EL (cell line): ENCODE results near the gene HPRT1.

Source experiments
- DNase-seq: peaks from one replicate; pipeline ENCODE4 v3.0.0-alpha.2; 2016

Gene HPRT1

DNA sequence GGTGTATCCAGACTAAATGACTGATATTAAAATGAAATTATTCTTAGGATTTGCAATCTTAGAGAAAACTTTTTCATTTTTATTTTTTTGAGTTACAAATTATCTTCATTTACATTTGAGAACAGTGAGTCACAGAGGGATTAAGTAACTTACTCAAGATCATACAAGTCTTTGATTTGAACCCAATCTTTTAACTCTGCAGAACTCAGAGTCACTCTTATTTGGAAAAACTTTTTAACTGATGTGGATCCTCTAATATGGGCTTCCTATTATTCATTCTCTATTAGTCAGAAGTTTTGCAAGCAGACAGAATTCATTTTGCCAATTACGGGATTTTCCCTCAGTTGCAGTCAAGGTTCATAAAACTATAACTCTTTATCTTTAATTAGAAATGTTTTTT lies 20.1 kb downstream of the HPRT1 start:
- peak; percentile 21 for DNase-seq

DNA sequence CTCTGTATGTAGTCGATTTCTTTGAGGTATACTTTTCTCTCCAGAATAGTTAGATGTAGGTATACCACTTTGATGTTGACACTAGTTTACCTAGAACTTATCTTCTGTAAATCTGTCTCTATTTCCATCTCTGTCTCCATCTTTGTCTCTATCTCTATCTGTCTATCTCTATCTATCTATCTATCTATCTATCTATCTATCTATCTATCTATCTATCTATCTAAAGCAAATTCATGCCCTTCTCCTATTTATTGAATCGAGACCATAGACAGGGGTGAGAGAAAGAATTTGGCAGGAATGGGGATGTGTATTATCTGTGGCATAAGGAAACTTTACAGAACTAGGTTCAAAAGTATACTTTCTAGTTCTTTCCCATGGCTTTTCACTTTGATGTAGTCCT lies 21.4 kb downstream of the HPRT1 start:
- DNase-seq: no peak

DNA sequence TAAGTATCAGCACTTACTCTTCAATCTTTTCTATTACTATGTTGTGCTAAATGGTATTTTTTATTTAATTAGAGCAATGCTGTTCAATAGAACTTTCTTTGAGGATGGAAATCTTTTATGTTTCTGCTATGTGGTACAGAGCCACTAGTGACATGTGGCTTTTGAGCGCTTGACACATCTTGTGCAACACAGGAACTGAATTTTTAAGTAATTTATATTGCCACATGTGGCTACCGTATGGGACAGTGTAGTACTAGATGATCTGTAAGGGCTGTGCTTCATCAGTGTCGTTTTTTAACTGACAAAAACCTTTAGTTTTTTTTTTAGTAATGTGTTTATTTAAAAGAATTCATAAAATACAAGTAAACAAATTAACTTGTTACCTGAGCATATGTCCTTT lies 22.4 kb downstream of the HPRT1 start:
- no peak for DNase-seq

DNA sequence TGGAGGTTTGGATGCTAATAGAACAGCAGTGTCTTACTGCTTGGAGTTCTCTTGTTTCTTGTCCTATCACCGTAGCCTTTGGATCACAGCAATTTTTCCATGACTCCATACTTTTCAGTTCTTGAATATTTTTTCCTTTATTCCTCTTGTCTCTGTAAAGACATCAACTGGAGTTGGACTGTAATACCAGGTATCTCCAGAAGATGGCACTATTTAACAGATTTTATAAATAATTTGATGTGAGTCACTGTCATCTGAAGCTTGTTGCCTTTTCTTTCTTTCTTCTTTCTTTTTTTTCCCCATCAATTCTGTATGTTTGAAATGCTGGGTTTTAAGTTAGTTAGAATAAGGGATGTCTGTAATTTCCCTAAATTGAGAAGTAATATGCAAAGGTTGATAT lies 24.1 kb downstream of the HPRT1 start:
- peak; percentile 52 for DNase-seq

DNA sequence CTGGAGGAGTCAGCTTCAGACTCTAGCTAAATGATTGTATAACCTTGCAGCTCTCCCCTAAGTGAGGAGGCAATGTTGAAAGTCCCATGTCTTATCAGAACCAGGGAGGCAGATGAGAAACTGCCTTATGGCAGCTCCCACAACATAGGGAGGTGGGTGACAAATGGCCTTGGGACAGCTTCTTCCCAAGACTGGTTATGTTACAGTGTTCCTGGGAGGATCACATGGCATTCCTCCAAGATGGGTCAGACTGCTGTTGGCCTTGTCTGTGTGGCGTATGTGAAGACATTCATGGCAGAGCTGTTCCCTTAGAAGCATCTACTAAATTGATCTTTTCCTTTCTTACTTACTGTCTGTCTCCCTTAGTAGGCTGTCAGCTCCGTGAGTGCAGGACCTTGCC lies 42.0 kb downstream of the HPRT1 start:
- DNase-seq: no peak

DNA sequence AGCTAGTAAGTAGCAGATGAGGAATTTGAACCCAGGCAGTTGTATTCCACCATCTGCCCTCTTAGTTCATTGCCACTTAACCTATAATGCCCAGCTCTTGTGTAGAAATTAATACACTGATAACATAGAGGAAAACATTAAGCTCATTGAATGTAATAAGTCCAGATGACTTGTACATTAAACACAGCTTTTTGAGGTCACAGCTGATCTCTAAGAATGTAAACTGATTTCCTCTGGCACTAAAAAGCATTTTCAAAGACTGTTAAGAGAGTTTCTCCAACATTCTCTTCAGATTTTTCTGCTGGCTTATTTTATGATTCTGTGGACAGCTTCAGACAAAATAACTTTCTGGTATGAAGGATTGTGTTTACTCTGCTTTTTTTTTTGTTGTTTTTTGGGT lies 42.7 kb downstream of the HPRT1 start:
- DNase-seq: no peak

DNA sequence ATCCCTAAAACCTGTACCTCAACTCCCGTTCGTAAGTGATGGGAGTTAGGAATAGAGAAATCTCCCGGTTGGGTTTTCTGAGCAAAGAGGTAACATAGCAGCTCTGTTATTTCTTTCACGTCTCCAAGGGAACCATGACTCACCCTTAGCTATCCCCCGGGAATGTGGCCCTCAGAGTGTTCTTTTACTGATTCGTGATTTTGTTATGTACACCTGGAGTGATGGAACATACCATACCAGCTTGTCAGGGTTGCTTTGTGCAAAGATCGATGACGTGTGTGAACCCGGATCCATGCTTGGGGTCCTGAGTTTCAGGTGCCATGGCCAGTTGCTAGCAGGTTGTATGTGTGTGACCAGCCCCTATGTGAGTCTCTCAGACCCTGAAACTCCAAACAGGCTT lies 52.6 kb downstream of the HPRT1 start:
- DNase-seq: peak; percentile 78

DNA sequence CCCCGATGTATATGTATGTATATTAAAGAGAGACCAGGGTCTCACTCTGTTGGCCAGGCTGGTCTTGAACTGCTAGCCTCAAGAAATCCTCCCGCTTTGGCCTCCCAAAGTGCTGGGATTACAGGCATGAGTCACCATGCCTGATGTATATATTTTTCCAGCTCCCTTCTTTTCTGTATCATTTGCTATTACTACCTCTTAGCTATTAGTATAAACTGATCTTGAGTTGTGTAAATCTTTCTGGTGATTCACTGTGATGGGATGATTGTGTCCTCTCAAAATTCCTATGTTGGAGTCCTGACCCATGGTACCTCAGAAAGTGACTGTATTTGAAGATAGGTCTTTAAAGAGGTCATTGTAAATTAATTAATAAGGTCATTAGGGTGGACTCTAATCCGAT lies 53.1 kb downstream of the HPRT1 start:
- peak; percentile 12 for DNase-seq

DNA sequence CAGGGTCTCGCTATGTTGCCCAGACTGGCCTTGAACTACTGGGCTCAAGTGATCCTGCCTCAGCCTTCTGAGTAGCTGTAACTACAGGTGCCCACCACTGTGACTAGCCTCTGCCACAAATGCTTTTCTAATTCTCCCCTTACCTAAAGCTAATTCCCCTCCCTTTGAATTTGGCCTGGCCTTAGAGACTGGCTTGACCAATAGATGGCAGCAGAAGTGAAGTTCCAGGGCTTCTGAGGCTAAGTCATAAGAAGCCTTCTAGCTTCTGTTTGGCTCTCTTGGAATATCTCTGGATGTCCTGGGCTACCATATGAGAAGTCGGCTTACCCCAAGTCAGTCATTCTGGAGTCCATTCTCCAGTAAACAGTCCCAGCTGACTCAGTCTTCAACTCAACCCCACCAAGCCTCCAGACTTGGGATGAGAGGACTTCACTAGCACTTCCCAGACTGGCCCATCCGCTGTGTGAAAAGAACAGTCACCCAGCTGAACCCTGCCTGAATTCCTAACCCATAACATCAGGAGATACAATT lies 61.0 kb downstream of the HPRT1 start:
- DNase-seq: peak; percentile 72

DNA sequence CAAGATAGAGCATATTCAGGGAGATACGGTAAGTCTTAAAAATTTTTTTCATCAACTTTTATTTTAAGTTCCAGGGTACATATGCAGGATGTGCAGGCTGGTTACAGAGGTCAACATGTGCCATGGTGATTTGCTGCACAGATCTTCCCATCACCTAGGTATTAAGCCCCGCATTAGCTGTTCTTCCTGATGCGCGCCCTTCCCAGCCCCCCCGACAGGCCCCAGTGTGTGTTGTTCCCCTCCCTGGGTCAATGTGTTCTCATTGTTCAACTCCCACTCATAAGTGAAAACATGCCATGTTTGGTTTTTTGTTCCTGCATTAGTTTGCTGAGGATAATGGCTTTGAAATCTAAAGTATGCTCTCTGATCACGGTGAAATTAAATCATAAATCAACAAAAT lies 64.2 kb downstream of the HPRT1 start:
- DNase-seq: no peak

DNA sequence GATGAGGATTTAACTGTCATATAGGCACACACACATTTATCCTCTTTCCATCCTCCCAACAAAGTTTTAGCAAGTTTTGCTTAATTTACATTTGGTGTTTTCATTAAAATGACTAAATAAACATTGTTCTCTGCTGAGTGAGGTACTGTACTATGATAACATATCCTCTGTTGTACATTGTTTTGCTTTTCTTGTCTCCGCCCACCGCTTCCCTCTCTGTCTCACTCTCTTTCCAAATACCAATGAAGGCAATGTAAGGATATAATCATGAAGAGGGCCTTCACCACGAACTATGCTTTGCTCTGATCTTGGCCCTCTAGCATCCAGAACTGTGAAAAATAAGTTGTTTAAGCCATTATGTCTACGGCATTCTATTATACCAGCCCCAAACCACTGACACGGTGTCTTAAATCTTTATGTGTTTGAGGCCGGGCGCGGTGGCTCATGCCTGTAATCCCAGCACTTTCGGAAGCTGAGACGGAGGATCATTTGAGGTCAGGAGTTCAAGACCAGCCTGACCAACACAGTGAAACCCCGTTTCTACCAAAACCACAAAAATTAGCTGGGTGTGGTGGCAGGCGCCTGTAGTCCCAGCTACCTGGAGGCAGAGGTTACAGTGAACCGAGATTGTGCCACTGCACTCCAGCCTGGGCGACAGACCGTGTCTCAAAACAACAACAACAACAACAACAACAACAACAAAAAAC lies 65.3 kb downstream of the HPRT1 start:
- peak; percentile 30 for DNase-seq

DNA sequence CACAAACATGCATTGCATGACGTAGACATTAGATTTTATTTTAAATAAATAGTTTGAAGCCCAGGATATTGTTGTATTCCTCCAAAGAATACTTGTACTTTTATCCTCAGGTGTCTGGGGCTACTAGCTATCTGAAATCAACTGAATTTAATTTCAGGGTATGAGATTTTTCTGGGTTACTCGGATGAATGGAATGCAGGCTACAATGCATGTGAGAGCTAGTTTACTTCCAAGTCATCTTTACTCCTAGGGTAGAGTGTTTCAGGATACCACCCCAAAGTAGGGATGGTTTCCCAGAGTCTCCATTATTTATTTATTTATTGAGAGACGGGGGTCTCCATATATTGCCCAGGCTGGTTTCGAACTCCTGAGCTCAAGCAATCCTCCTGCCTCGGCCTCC lies 66.4 kb downstream of the HPRT1 start:
- DNase-seq: peak; percentile 53

DNA sequence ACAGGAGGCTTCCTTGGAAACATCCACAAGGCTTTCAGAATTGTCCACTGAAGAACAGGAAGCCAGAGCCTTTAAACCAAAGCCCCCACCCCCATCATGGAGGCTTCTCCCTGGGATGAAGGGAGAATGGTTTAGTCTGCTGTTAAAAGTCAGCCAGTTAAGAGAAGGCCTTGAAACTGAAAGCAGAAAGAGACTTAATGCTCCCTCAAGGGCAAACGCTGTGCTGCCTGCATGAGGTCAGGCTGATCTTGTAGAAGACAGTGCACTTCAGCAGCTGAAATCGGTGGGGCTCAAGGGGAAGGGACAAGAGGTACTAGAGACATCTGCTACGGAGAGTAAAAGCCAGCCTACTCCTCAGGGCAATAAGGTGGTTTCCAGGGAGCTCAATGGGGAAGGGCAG lies 69.0 kb downstream of the HPRT1 start:
- no peak for DNase-seq

DNA sequence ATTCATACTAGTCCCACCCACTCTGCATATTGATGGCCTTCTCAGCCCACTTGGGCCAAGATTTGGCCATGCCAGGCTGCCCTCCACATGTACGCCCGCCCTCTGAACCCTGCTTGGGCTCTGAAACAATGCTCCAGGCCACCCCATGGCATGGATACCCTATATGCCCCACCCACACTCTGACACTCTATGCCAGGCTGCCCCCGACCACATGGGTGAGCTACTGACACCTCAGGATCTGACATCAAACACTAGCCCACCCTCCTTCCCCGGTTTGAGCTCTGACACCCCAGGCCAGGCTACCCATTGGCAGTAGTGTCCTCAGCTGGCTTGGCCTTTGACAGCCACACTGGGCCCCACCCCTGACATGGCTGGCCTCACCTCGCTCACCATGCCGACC lies 69.5 kb downstream of the HPRT1 start:
- no peak for DNase-seq

DNA sequence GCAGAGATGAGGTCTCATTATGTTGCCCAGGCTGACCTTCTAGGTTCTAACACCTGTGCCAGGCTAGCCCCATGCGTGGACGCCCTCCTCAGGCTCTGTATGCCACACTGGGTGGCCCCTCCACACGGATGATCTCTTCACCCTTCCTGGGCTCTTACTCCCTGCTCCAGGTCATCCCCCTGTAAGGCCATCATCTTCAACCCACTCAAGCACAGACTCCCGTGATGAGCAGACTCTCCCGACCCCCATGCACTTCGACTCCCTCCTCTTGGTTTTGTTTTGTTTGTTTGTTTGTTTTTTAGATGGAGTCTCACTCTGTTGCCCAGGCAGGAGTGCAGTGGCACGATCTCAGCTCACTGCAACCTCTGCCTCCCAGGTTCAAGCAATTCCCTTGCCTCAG lies 70.9 kb downstream of the HPRT1 start:
- DNase-seq: no peak

DNA sequence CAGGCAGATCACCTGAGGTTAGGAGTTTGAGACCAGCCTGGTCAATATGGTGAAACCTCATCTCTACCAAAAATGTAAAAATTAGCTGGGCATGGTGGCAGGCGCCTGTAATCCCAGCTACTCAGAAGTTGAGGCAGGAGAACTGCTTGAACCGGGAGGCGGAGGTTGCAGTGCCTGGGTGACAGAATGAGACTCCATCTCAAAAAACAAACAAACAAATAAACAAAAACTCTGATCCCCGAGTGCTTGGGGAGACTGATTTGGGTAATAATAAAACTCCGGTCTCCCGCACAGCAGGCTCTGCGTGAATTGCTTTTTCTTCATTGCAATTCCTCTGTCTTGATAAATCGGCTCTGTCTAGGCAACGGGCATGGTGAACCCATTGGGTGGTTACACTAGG lies 73.4 kb downstream of the HPRT1 start:
- DNase-seq: no peak

DNA sequence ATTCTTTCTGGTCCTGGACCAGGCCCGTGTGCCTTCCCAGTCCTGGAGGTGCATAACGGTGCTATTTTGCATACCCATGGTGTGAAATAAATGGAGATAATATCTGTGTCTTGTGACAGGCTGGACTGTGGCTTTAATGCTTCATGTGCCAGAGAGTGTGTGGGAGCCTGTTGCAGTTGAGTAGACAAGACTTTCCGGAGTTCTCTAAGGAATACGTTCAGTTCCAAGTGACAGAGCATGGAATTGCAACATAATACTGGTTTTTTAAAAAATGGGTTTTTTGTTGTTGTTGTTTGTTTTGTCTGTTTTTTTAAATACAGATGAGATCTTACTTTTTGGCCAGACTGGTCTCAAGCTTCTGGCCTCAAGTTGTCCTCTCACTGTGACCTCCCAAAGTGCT lies 74.0 kb downstream of the HPRT1 start:
- DNase-seq: no peak

DNA sequence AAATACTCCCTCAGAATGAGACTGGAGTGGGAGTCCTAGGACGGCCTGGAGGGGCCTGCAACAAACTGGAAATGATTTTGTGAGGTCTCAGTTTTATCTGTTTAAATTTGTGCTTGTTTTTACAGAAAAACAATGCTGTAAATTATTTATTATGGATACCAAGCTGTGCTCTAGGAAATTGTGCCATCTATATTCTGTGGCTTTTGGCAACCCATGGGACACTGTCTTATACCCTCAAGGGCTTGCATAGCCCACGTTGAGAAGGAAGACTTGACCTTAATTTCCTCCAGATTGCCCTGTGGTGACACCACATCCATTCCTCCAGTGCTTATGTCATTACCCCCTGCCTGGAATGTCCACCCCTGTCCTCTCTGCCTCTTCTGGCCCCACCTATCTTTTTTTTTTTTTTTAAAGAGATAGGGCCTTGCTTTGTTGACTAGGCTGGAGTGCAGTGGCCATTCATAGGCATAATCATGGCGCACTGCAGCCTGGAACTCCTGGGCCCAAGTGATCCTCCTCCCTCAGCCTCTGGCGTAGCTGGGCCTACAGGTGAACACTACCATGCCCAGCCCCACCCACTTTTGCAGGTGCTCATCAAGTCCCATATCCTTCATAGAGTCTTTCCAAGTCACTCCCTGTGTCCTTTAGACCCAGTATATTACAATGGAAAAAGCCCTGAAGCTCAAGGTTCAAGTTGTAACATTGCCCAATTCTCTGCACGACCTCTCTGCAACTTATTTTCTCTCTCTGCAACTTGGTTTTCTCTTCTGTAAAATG lies 77.4 kb downstream of the HPRT1 start:
- peak; percentile 92 for DNase-seq

DNA sequence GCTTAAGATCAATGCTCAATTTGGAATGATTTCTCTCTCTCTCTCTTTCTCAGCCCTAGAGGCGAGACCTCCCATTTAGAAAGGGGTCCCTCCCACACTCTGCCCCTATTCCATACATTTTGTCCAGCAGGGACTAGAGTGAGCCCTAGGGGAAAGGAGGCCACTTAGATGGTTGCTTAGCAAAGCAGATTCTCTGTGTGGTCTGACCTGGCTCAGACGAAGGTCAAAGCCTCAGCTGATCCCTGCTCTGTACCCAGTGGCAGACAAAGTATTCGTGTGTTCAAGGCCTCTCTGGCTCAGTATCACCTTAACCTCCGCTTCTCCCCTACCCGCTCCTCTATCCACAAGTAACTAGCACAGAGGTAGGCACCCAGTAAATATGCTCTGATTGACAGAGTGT lies 78.4 kb downstream of the HPRT1 start:
- no peak for DNase-seq

DNA sequence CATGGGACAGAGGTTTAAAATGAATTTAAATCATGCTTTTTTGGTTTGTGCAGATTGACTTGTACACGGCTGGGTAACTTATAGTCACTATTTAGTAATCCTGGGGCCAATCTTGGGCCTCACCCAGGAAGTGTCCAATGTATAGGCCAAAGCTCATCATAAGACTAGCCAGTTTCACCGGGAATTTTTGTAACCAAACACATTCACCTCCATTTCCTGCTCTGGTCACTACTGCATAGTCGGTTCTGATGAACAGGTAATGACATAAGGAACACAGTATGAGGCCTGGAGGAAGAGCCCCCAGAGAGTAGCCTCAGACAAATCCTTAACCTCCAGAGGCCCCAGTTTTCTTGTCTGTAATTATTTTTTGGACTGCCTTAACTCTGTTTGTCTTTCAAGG lies 81.9 kb downstream of the HPRT1 start:
- no peak for DNase-seq

DNA sequence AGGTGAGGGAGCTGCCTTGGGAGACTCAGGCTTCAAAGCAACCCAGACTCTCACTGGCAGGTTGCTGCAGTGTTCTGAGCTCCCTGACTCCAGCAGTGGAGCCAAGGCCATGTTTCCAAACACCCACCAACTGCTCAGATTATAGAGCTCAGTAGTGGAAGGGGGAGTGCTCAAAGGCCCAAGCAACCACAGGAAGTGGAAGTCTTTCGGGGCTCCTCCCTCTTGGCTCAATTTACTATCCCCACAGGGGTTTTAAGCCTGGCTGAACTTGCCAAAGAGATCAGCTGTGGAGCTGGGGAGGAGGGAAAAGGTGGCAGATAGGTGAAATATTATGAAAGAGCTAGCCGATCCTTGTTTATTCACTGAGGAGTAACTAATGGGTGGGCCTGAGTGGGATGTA lies 82.5 kb downstream of the HPRT1 start:
- DNase-seq: peak; percentile 68

DNA sequence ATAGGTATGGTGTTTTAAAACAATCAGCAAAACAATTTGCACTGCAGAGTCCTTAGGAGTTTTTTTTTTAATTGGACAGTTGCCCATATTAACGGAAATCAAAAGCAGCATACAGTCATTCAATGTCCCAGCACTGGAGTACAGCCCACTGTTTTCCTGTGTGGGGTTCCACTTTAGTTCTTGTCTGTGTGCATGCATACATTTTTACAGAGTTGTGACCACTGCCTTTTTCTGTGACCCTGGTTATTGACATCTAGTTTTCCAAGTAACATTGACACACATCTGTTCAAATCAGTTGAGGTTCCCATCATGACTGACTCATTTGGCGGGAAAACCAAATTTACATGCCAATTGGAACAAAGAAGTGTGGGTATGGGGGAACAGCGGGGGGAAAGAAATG lies 83.3 kb downstream of the HPRT1 start:
- DNase-seq: no peak

DNA sequence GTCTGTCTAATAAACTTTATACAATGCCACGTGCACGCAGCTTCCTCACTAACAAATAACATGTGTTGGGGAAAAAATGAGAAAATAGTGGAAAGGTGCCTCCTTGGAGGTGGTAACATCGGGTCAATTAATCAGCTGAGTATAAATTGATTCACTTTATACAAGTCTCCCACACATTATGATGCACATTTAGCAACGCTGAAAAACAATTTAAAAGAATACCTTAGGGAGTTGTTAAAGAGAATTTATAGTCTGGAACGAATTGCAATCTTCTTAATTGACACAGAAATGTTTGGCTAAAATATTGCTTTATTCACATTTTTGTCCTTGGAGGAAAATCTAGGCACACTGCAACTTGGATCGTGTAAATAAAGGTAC lies 84.2 kb downstream of the HPRT1 start:
- DNase-seq: no peak

DNA sequence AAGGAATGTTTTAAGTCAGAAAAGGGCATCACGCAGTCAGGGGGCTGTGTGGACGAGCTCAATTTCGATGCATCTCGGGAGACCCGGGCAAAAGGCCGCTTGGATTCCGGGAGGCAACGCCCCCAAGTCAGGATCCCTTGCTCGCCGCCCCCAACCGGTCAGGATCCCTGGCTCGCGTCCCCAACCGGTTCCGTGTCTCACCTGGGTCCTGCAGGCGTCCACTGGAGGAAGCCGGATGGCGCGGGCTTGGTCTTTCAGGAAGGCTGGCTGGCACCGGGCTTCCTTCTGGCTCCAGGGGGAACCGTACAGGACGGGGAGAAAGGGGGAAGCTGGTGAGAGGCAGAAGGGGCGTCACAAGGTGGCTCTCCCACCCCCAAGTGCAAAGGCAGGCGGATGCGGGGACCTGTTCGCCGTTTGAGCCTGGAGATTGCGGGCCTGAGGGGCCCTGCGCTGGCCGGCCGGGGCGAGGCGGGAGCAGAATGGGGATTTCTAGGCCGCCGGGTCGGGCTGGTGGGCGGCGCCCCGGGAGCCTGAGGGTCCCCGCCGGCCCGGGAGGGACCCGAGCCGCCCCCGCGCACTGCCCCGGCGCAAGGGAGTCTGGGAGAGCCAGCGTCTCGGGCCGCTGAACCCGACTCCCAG lies 84.7 kb downstream of the HPRT1 start:
- no peak for DNase-seq
